WTC11 (cell line): Measurements from ENCODE around the gene HTATSF1. TPM values are rescaled to one million over a fixed set of nuclear protein-coding genes. Genes with fewer than 3 reads are reported as not detected.

Source experiments
- ATAC-seq: fragments of 200-7000 bp; cut with Tn5 transposase; 2 replicates; pipeline ENCODE4 v1.10.0; 2021; ENCODE audit warnings: mild to moderate bottlenecking, moderate library complexity
- CTCF ChIA-PET: fragments of 300-600 bp; sonication (Branson Sonifier 250); formaldehyde crosslinking; loops from one replicate; lab custom pipeline; 2021; ENCODE audit warnings: antibody characterized with exemption; lab: Charles Lee
- POLR2A ChIA-PET: fragments of 350-600 bp; sonication (Branson Sonifier 250); formaldehyde crosslinking; loops from one replicate; lab custom pipeline; 2021; ENCODE audit warnings: antibody characterized with exemption; lab: Charles Lee
- DNase-seq: peaks from one replicate; pipeline ENCODE4 v3.0.0; 2021; ENCODE audit warnings: low spot score
- H3K27ac Mint-ChIP-seq: 2 replicates; pipeline ENCODE4 v1.8.0; 2021; ENCODE audit warnings: mixed read lengths
- H3K27me3 Mint-ChIP-seq: 2 replicates; pipeline ENCODE4 v1.8.0; 2021; ENCODE audit warnings: low read depth, mild to moderate bottlenecking, moderate library complexity, mixed read lengths
- H3K36me3 Mint-ChIP-seq: 2 replicates; pipeline ENCODE4 v1.8.0; 2021; ENCODE audit warnings: mixed read lengths
- H3K4me1 Mint-ChIP-seq: 2 replicates; pipeline ENCODE4 v1.8.0; 2022; ENCODE audit warnings: mixed read lengths
- H3K4me3 Mint-ChIP-seq: 2 replicates; pipeline ENCODE4 v1.8.0; 2021; ENCODE audit warnings: mild to moderate bottlenecking, moderate library complexity, mixed read lengths
- H3K9me3 Mint-ChIP-seq: 2 replicates; pipeline ENCODE4 v1.8.0; 2021; ENCODE audit warnings: mixed read lengths
- ARID4B ChIP-seq: sonication (generic); formaldehyde crosslinking; IDR thresholded peaks from 2 replicates; pipeline ENCODE4 v1.8.0; 2023; ENCODE audit warnings: missing genetic modification reagents, mild to moderate bottlenecking, borderline replicate concordance
- CREB1 ChIP-seq: sonication (generic); formaldehyde crosslinking; IDR thresholded peaks from 2 replicates; pipeline ENCODE4 v1.8.0; 2023; ENCODE audit warnings: mild to moderate bottlenecking, missing genetic modification reagents
- IRF1 ChIP-seq: sonication (generic); formaldehyde crosslinking; IDR thresholded peaks from 2 replicates; pipeline ENCODE4 v1.8.0; 2023; ENCODE audit warnings: missing genetic modification reagents
- PREB ChIP-seq: sonication (generic); formaldehyde crosslinking; IDR thresholded peaks from 2 replicates; pipeline ENCODE4 v1.8.1; 2022; ENCODE audit warnings: mild to moderate bottlenecking, missing genetic modification reagents, moderate library complexity, borderline replicate concordance
- SMAD4 ChIP-seq: sonication (generic); formaldehyde crosslinking; IDR thresholded peaks from 2 replicates; pipeline ENCODE4 v1.8.0; 2022; ENCODE audit warnings: mild to moderate bottlenecking, missing genetic modification reagents
- ZBTB21 ChIP-seq: sonication (generic); formaldehyde crosslinking; IDR thresholded peaks from 2 replicates; pipeline ENCODE4 v1.8.1; 2023; ENCODE audit warnings: mild to moderate bottlenecking, missing genetic modification reagents, borderline replicate concordance
- ZNF317 ChIP-seq: sonication (generic); formaldehyde crosslinking; IDR thresholded peaks from 2 replicates; pipeline ENCODE4 v1.8.1; 2023; ENCODE audit warnings: low read depth, mild to moderate bottlenecking, moderate library complexity, missing genetic modification reagents, borderline replicate concordance
- ZNF423 ChIP-seq: fragments of 250-450 bp; sonication (Bioruptor Pico); IDR thresholded peaks from 2 replicates; pipeline ENCODE4 v2.1.2; 2022; ENCODE audit warnings: mild to moderate bottlenecking, moderate library complexity
- ZSCAN18 ChIP-seq: fragments of 250-450 bp; sonication (Bioruptor Pico); IDR thresholded peaks from 2 replicates; pipeline ENCODE4 v2.1.2; 2022; ENCODE audit warnings: mild to moderate bottlenecking, moderate library complexity
- total RNA-seq: library from RNA; stranded (reverse); gene quantifications from 3 replicates; pipeline ENCODE4 v1.2.3, GENCODE V29; 2021
- TF ChIP-seq, protein P1 (sequence below): fragments of 250-450 bp; sonication (Bioruptor Pico); IDR thresholded peaks from 2 replicates; pipeline ENCODE4 v1.9.0; 2021; ENCODE audit warnings: mild to moderate bottlenecking
- TF ChIP-seq, protein P2 (sequence below): sonication (generic); formaldehyde crosslinking; IDR thresholded peaks from 2 replicates; pipeline ENCODE4 v1.8.1; 2023; ENCODE audit warnings: mild to moderate bottlenecking, missing genetic modification reagents, borderline replicate concordance
- TF ChIP-seq, protein P3 (sequence below): sonication (generic); formaldehyde crosslinking; IDR thresholded peaks from 2 replicates; pipeline ENCODE4 v1.8.1; 2022; ENCODE audit warnings: mild to moderate bottlenecking, moderate library complexity, missing genetic modification reagents
- TF ChIP-seq, protein P4 (sequence below): sonication (generic); formaldehyde crosslinking; IDR thresholded peaks from 2 replicates; pipeline ENCODE4 v1.8.1; 2023; ENCODE audit warnings: mild to moderate bottlenecking, missing genetic modification reagents, moderate library complexity

The HTATSF1 gene
- total RNA-seq, 1 experiment from 2014 or later = 44.6 TPM

- TF ChIP-seq, protein P1, sequence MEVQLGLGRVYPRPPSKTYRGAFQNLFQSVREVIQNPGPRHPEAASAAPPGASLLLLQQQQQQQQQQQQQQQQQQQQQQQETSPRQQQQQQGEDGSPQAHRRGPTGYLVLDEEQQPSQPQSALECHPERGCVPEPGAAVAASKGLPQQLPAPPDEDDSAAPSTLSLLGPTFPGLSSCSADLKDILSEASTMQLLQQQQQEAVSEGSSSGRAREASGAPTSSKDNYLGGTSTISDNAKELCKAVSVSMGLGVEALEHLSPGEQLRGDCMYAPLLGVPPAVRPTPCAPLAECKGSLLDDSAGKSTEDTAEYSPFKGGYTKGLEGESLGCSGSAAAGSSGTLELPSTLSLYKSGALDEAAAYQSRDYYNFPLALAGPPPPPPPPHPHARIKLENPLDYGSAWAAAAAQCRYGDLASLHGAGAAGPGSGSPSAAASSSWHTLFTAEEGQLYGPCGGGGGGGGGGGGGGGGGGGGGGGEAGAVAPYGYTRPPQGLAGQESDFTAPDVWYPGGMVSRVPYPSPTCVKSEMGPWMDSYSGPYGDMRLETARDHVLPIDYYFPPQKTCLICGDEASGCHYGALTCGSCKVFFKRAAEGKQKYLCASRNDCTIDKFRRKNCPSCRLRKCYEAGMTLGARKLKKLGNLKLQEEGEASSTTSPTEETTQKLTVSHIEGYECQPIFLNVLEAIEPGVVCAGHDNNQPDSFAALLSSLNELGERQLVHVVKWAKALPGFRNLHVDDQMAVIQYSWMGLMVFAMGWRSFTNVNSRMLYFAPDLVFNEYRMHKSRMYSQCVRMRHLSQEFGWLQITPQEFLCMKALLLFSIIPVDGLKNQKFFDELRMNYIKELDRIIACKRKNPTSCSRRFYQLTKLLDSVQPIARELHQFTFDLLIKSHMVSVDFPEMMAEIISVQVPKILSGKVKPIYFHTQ (CRISPR knock-in tag) = no peak
- TF ChIP-seq ARID4B (CRISPR knock-in tag) = no peak
- TF ChIP-seq, protein P2, sequence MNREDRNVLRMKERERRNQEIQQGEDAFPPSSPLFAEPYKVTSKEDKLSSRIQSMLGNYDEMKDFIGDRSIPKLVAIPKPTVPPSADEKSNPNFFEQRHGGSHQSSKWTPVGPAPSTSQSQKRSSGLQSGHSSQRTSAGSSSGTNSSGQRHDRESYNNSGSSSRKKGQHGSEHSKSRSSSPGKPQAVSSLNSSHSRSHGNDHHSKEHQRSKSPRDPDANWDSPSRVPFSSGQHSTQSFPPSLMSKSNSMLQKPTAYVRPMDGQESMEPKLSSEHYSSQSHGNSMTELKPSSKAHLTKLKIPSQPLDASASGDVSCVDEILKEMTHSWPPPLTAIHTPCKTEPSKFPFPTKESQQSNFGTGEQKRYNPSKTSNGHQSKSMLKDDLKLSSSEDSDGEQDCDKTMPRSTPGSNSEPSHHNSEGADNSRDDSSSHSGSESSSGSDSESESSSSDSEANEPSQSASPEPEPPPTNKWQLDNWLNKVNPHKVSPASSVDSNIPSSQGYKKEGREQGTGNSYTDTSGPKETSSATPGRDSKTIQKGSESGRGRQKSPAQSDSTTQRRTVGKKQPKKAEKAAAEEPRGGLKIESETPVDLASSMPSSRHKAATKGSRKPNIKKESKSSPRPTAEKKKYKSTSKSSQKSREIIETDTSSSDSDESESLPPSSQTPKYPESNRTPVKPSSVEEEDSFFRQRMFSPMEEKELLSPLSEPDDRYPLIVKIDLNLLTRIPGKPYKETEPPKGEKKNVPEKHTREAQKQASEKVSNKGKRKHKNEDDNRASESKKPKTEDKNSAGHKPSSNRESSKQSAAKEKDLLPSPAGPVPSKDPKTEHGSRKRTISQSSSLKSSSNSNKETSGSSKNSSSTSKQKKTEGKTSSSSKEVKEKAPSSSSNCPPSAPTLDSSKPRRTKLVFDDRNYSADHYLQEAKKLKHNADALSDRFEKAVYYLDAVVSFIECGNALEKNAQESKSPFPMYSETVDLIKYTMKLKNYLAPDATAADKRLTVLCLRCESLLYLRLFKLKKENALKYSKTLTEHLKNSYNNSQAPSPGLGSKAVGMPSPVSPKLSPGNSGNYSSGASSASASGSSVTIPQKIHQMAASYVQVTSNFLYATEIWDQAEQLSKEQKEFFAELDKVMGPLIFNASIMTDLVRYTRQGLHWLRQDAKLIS (CRISPR knock-in tag) = no peak
- TF ChIP-seq IRF1 (CRISPR knock-in tag) = no peak
- TF ChIP-seq SMAD4 = no peak
Measured at GRCh38 chrX:136549226-136549625, 51.8 kb downstream of the HTATSF1 start (continued).

DNA sequence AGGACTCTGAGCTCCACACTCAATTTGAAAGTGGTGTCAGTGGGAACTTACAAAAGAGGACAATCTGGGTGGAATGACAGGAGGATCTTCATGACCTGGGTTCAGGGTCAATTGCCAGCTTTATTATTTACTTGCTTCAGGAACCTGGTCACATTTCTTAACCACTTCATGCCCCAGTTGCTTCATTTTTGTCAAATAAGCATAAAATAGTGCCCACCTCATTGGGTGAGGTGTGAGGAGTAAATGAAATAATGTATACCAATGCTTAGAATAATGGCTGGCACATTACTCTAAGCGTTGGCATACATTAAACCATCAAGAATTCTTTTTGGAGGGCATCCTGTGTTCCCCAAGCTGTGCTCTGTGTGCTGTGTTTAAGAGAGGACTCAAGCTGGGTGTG, 54.0 kb downstream of the HTATSF1 start:
- no peaks in the 10 kb centered on the region for H3K27me3 Mint-ChIP-seq
- no peak overlapping the region for H3K4me3 Mint-ChIP-seq
- no peaks in the 10 kb centered on the region for H3K36me3 Mint-ChIP-seq
- TF ChIP-seq ZBTB21 (CRISPR knock-in tag) = no peak
- TF ChIP-seq, protein P3, sequence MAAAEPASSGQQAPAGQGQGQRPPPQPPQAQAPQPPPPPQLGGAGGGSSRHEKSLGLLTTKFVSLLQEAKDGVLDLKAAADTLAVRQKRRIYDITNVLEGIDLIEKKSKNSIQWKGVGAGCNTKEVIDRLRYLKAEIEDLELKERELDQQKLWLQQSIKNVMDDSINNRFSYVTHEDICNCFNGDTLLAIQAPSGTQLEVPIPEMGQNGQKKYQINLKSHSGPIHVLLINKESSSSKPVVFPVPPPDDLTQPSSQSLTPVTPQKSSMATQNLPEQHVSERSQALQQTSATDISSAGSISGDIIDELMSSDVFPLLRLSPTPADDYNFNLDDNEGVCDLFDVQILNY (CRISPR knock-in tag) = no peak
- no peak for TF ChIP-seq ZSCAN18 (CRISPR knock-in tag)
- TF ChIP-seq PREB (CRISPR knock-in tag) = no peak
- no peak for TF ChIP-seq ZNF317 (CRISPR knock-in tag)
- TF ChIP-seq, protein P4, sequence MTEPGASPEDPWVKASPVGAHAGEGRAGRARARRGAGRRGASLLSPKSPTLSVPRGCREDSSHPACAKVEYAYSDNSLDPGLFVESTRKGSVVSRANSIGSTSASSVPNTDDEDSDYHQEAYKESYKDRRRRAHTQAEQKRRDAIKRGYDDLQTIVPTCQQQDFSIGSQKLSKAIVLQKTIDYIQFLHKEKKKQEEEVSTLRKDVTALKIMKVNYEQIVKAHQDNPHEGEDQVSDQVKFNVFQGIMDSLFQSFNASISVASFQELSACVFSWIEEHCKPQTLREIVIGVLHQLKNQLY (CRISPR knock-in tag) = no peak
- no peak for TF ChIP-seq CREB1 (CRISPR knock-in tag)
- no peak for TF ChIP-seq ZNF423 (CRISPR knock-in tag)
- no peaks in the 10 kb centered on the region for H3K4me1 Mint-ChIP-seq
- POLR2A ChIA-PET = no interaction called here
- no peaks in the 10 kb centered on the region for H3K9me3 Mint-ChIP-seq
- DNase-seq (no peak), ATAC-seq (no peak)
- H3K27ac Mint-ChIP-seq = no peak overlapping the region
- CTCF ChIA-PET = no interaction called here
